H9 (cell line): ENCODE data around the gene TGFB1I1. TPM values are rescaled to one million over a fixed set of nuclear protein-coding genes. Genes with fewer than 3 reads are reported as not detected.
"Not testable (repeated sequence)": the region's sequence is repeated elsewhere in the genome, so short reads cannot be mapped to it uniquely, and the experiment has no call there.

ENCODE experiments used
- DNase-seq: peaks from one replicate; pipeline ENCODE4 v3.0.0-alpha.2; 2017
- H2AFZ ChIP-seq: one replicate; pipeline ENCODE4 v1.6.1; 2013; ENCODE audit warnings: mild to moderate bottlenecking, low read length, control low read depth, moderate library complexity
- H2AK5ac ChIP-seq: 2 replicates; pipeline ENCODE4 v1.6.1; 2013; ENCODE audit warnings: low read length, control low read depth, mixed read lengths; ENCODE audit not compliant: insufficient read length
- H2BK120ac ChIP-seq: one replicate; pipeline ENCODE4 v1.6.1; 2013; ENCODE audit warnings: low read depth, mild to moderate bottlenecking, low read length, control low read depth, inconsistent platforms; ENCODE audit not compliant: poor library complexity, severe bottlenecking
- H2BK12ac ChIP-seq: 2 replicates; pipeline ENCODE4 v1.6.1; 2013; ENCODE audit warnings: low read length, control low read depth, mixed read lengths, low read depth; ENCODE audit not compliant: insufficient read length
- H2BK15ac ChIP-seq: 2 replicates; pipeline ENCODE4 v1.6.1; 2013; ENCODE audit warnings: low read depth, low read length, control low read depth
- H2BK20ac ChIP-seq: one replicate; pipeline ENCODE4 v1.6.1; 2013; ENCODE audit warnings: low read depth, mild to moderate bottlenecking, low read length, control low read depth, inconsistent platforms; ENCODE audit not compliant: poor library complexity, severe bottlenecking
- H2BK5ac ChIP-seq: 2 replicates; pipeline ENCODE4 v1.6.1; 2013; ENCODE audit warnings: low read length, control low read depth, mixed read lengths; ENCODE audit not compliant: insufficient read length
- H3K14ac ChIP-seq: 2 replicates; pipeline ENCODE4 v1.6.1; 2013; ENCODE audit warnings: low read length, control low read depth; ENCODE audit not compliant: insufficient read depth
- H3K18ac ChIP-seq: 2 replicates; pipeline ENCODE4 v1.6.1; 2013; ENCODE audit warnings: low read depth, mild to moderate bottlenecking, mixed read lengths, low read length, control low read depth; ENCODE audit not compliant: insufficient read length
- H3K23ac ChIP-seq: 2 replicates; pipeline ENCODE4 v1.6.1; 2013; ENCODE audit warnings: low read length, control low read depth, mixed read lengths, low read depth; ENCODE audit not compliant: insufficient read length
- H3K23me2 ChIP-seq: 2 replicates; pipeline ENCODE4 v1.6.1; 2013; ENCODE audit warnings: low read depth, mild to moderate bottlenecking, mixed read lengths, low read length, control low read depth; ENCODE audit not compliant: insufficient read length, poor library complexity, severe bottlenecking
- H3K27ac ChIP-seq: 2 replicates; pipeline ENCODE4 v1.5.1; 2013; ENCODE audit warnings: low read length, control low read depth, mixed read lengths, low read depth; ENCODE audit not compliant: insufficient read length
- H3K27me3 ChIP-seq: 2 replicates; pipeline ENCODE4 v1.6.1; 2013; ENCODE audit warnings: low read length, control low read depth, inconsistent platforms; ENCODE audit not compliant: insufficient read depth
- H3K4ac ChIP-seq: 2 replicates; pipeline ENCODE4 v1.6.1; 2013; ENCODE audit warnings: low read depth, mild to moderate bottlenecking, control low read depth, inconsistent platforms, low read length, moderate library complexity
- H3K4me1 ChIP-seq: 2 replicates; pipeline ENCODE4 v1.6.1; 2013; ENCODE audit warnings: low read length, control low read depth, inconsistent platforms; ENCODE audit not compliant: insufficient read depth
- H3K4me2 ChIP-seq: 2 replicates; pipeline ENCODE4 v1.6.1; 2013; ENCODE audit warnings: low read length, control low read depth, mixed read lengths; ENCODE audit not compliant: insufficient read length, insufficient read depth
- H3K56ac ChIP-seq: 2 replicates; pipeline ENCODE4 v1.6.1; 2013; ENCODE audit warnings: low read depth, mild to moderate bottlenecking, mixed read lengths, low read length, control low read depth; ENCODE audit not compliant: insufficient read length
- H3K79me1 ChIP-seq: 2 replicates; pipeline ENCODE4 v1.6.1; 2013; ENCODE audit warnings: low read depth, mild to moderate bottlenecking, moderate library complexity, low read length, control low read depth, inconsistent platforms; ENCODE audit not compliant: insufficient read depth, poor library complexity, severe bottlenecking
- H3K79me2 ChIP-seq: 2 replicates; pipeline ENCODE4 v1.6.1; 2013; ENCODE audit warnings: low read length, control low read depth, inconsistent platforms; ENCODE audit not compliant: insufficient read depth
- H3K9ac ChIP-seq: 2 replicates; pipeline ENCODE4 v1.6.1; 2013; ENCODE audit warnings: low read length, control low read depth, mixed read lengths; ENCODE audit not compliant: insufficient read length; ENCODE audit errors: extremely low read depth
- H3K9me3 ChIP-seq: one replicate; pipeline ENCODE4 v1.6.1; 2013; ENCODE audit warnings: low read depth, low read length, inconsistent platforms; ENCODE audit not compliant: control insufficient read depth
- H3T11ph ChIP-seq: one replicate; pipeline ENCODE4 v1.6.1; 2013; ENCODE audit warnings: mild to moderate bottlenecking, low read length, control low read depth, inconsistent platforms
- H4K20me1 ChIP-seq: one replicate; pipeline ENCODE4 v1.6.1; 2013; ENCODE audit not compliant: control insufficient read depth, insufficient read length, insufficient read depth
- H4K5ac ChIP-seq: 2 replicates; pipeline ENCODE4 v1.6.1; 2013; ENCODE audit warnings: low read depth, mild to moderate bottlenecking, mixed read lengths, low read length, control low read depth; ENCODE audit not compliant: insufficient read length
- H4K8ac ChIP-seq: replicated peaks from 2 replicates; pipeline ENCODE4 v1.6.1; 2013; ENCODE audit warnings: low read length, control low read depth, mixed read lengths, low read depth; ENCODE audit not compliant: insufficient read length
- H4K91ac ChIP-seq: 2 replicates; pipeline ENCODE4 v1.6.1; 2013; ENCODE audit warnings: low read depth, mild to moderate bottlenecking, moderate library complexity, mixed read lengths, low read length, control low read depth; ENCODE audit not compliant: insufficient read length
- H3K27ac Mint-ChIP-seq, 3 experiments: 2 replicates in 2 of 3; 3 replicates in 1 of 3; pipeline ENCODE4 v1.8.0; 2020 to 2021; ENCODE audit warnings: mixed read lengths in 3 of 3, mild to moderate bottlenecking in 1 of 3, moderate library complexity in 1 of 3
- H3K27me3 Mint-ChIP-seq: 2 replicates; pipeline ENCODE4 v1.8.0; 2021; ENCODE audit warnings: low read depth, mild to moderate bottlenecking, moderate library complexity, mixed read lengths
- H3K36me3 Mint-ChIP-seq, 3 experiments: 2 replicates in 2 of 3; 3 replicates in 1 of 3; pipeline ENCODE4 v1.8.0; 2020 to 2021; ENCODE audit warnings: low read depth in 3 of 3, mixed read lengths in 3 of 3; ENCODE audit not compliant: insufficient read depth in 1 of 3
- H3K4me1 Mint-ChIP-seq, 2 experiments: 2 replicates each; pipeline ENCODE4 v1.8.0; 2020; ENCODE audit warnings: mixed read lengths in 2 of 2
- H3K4me3 Mint-ChIP-seq, 2 experiments: 2 replicates in 1 of 2; 3 replicates in 1 of 2; pipeline ENCODE4 v1.8.0; 2020 to 2021; ENCODE audit warnings: mild to moderate bottlenecking in 2 of 2, mixed read lengths in 2 of 2, moderate library complexity in 1 of 2
- H3K9me3 Mint-ChIP-seq, 2 experiments: 2 replicates in 1 of 2; 3 replicates in 1 of 2; pipeline ENCODE4 v1.8.0; 2020; ENCODE audit warnings: mild to moderate bottlenecking in 2 of 2, mixed read lengths in 2 of 2, moderate library complexity in 1 of 2
- WGBS: extraction: QIAGEN DNeasy Blood & Tissue Kit; methylation state at CpG from one replicate; pipeline ENCODE4 v1.1.7; 2013; ENCODE audit warnings: missing lambda C conversion rate, low lambda C conversion rate, mixed read lengths; ENCODE audit not compliant: insufficient read length; ENCODE audit errors: extremely low coverage; 5-methylcytosine and 5-hydroxymethylcytosine counted together
- total RNA-seq: library from RNA; stranded (reverse); gene quantifications from 2 replicates; pipeline ENCODE4 v1.2.1, GENCODE V29; 2021
- TF ChIP-seq, protein P1 (sequence below): fragments of 200-600 bp; sonication (generic); conservative IDR thresholded peaks from 3 replicates; pipeline ENCODE4 v1.8.0; 2021; ENCODE audit warnings: antibody characterized with exemption, mild to moderate bottlenecking

The TGFB1I1 gene
- total RNA-seq, 1 experiment from 2014 or later: 15.4 TPM

DNA sequence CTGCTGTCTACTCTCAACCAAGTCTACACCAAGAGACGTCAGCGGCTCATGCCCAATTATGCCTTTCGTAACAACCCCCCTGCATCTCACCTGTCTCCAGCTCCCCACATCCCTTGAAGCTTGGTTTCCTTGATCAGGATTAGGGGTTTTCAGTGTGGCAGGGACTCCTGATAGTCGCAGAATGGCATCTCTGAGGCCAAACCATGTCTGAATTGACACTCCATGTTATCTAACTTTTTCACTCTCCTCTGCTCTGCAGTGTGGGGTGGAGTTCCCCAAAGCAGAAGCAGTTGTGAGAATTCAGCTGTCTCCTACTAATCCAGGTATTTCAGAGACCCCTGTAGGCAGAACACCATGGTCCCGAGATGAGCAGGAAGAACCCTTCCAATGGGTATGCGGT lies 50.1 kb downstream of the TGFB1I1 start:
- H3K23ac ChIP-seq: no peak overlapping the region
- no peak overlapping the region for H2BK15ac ChIP-seq
- no peak overlapping the region for H3K4ac ChIP-seq
- peaks cover 7 to 10% of the 10 kb centered on the region in 2 experiments; a peak in 4 of 5 replicates for H3K9me3 Mint-ChIP-seq
- no peaks in the 10 kb centered on the region for H3K79me1 ChIP-seq
- no peak overlapping the region for H4K5ac ChIP-seq
- no peak overlapping the region for H3K27ac ChIP-seq
- H3K14ac ChIP-seq: no peak overlapping the region
- DNase-seq: no peak
- H3K9ac ChIP-seq: no peak overlapping the region
- no peak overlapping the region for H4K91ac ChIP-seq
- no peaks in the 10 kb centered on the region; the same call in 1 of the 2 replicates for H3K4me1 ChIP-seq
- no CpG with 5 or more reads among the region's 6 CpGs for WGBS
- H3K4me3 Mint-ChIP-seq: no peak overlapping the region
- TF ChIP-seq, protein P1, sequence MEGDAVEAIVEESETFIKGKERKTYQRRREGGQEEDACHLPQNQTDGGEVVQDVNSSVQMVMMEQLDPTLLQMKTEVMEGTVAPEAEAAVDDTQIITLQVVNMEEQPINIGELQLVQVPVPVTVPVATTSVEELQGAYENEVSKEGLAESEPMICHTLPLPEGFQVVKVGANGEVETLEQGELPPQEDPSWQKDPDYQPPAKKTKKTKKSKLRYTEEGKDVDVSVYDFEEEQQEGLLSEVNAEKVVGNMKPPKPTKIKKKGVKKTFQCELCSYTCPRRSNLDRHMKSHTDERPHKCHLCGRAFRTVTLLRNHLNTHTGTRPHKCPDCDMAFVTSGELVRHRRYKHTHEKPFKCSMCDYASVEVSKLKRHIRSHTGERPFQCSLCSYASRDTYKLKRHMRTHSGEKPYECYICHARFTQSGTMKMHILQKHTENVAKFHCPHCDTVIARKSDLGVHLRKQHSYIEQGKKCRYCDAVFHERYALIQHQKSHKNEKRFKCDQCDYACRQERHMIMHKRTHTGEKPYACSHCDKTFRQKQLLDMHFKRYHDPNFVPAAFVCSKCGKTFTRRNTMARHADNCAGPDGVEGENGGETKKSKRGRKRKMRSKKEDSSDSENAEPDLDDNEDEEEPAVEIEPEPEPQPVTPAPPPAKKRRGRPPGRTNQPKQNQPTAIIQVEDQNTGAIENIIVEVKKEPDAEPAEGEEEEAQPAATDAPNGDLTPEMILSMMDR: no peak
- no peak overlapping the region for H3T11ph ChIP-seq
- no peaks in the 10 kb centered on the region for H3K23me2 ChIP-seq
- no peaks in the 10 kb centered on the region for H3K9me3 ChIP-seq
- no peak overlapping the region for H3K18ac ChIP-seq
- H3K56ac ChIP-seq: no peak overlapping the region
- H2BK120ac ChIP-seq: no peak overlapping the region
- H3K27ac Mint-ChIP-seq: peak overlapping the region in 1 of 3 experiments; percentile 28; a peak in 1 of 7 replicates
- no peaks in the 10 kb centered on the region for H4K20me1 ChIP-seq
- no peak overlapping the region for H2BK20ac ChIP-seq
- H3K36me3 Mint-ChIP-seq: no peaks in the 10 kb centered on the region; a peak in 1 of 7 replicates
- no peak overlapping the region for H2AFZ ChIP-seq
- no peak overlapping the region for H2AK5ac ChIP-seq
- H2BK12ac ChIP-seq: no peak overlapping the region
- H4K8ac ChIP-seq: no peak overlapping the region
- H3K4me1 Mint-ChIP-seq: peaks cover 15 to 18% of the 10 kb centered on the region in 2 experiments
- peaks cover 1% of the 10 kb centered on the region; the same call in 1 of the 2 replicates for H3K27me3 Mint-ChIP-seq
- no peak overlapping the region for H2BK5ac ChIP-seq
- H3K27me3 ChIP-seq: no peaks in the 10 kb centered on the region
- no peak overlapping the region for H3K4me2 ChIP-seq
- no peaks in the 10 kb centered on the region for H3K79me2 ChIP-seq

DNA sequence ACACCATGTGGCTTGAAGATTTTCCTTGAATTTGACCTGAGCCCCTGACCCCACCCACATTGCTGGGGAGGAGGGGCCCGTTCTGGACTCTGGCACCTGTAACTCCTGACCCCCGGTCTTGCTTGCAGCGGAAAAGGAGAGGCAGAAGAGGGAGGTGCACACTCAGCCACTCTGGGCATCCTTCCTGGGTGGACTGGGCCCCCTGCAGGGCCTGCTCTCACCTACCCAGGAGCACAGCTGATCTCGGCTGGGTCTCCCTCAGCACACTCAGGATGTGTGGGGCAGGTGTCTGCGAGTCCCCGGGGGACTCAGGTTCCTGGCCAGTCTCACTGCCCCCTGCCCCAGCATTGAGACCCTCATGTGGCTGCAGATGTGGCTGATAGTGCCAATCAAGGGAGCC lies 51.8 kb downstream of the TGFB1I1 start:
- H4K8ac ChIP-seq, H2AFZ ChIP-seq, H3K9me3 ChIP-seq, H3K27me3 ChIP-seq, H3K9me3 Mint-ChIP-seq, H3K14ac ChIP-seq, H3K27ac ChIP-seq, H3K4me2 ChIP-seq, H3K18ac ChIP-seq, H3K79me1 ChIP-seq, H2AK5ac ChIP-seq, H3T11ph ChIP-seq, H3K9ac ChIP-seq, H3K23me2 ChIP-seq, DNase-seq, H4K91ac ChIP-seq, H2BK5ac ChIP-seq, H3K56ac ChIP-seq, H3K27ac Mint-ChIP-seq, H3K23ac ChIP-seq, H3K79me2 ChIP-seq, H2BK120ac ChIP-seq, H2BK15ac ChIP-seq, H3K4ac ChIP-seq, H3K36me3 Mint-ChIP-seq, H2BK20ac ChIP-seq, H4K5ac ChIP-seq, H2BK12ac ChIP-seq, H4K20me1 ChIP-seq, H3K4me3 Mint-ChIP-seq, H3K4me1 ChIP-seq: not testable (repeated sequence)
- Mint-ChIP-seq H3K27me3 (peaks cover 13% of the 10 kb centered on the region), H3K4me1 (peaks cover 20 to 22% of the 10 kb centered on the region in 2 experiments)
- WGBS: no CpG with 5 or more reads among the region's 6 CpGs
